ENCODE results near the gene GABBR2.
A peak's percentile ranks its signal among the peaks of the same experiment; 100 is the strongest.

Gene GABBR2

DNA sequence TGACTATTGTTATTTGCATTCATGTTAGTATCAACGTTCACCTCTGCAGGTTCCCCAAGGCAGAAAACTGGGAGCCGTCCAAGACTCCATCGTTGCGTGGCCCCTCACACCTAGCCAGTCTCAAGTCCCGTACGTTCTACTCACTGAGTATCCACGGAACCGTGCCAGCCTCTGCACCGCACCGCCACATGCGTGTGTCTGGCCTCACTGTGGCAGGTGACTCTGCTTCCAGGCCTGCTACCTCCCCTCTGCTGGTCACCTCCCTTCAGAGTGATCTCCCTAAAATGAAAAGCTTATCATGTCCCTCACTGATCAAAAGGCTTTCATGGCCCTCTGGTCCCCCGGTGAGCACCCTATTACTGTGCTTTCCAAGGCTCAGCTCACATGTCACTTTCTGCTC is 108.1 kb downstream of the GABBR2 start:
- no peak overlapping the region for H3K4me3 ChIP-seq (ENCODE audit: low read depth, low read length)
- in situ Hi-C loops (cut with HindIII; ENCODE audit: low sequenced_read_pairs), result no loop called here

GRCh38 chr9:98599566-98600216 is 109.0 kb downstream of the GABBR2 start:
- no peak for DNase-seq (ENCODE audit: low read depth)
- in situ Hi-C loops (cut with HindIII; ENCODE audit: low sequenced_read_pairs), result no loop called here
- no peak for TF ChIP-seq CTCF (IDR thresholded peaks at IDR 0.05; ENCODE audit: low read depth, low read length, missing control alignments)
- no peak overlapping the region for H3K4me3 ChIP-seq (ENCODE audit: low read depth, low read length)

More for the DNA sequence above, 108.1 kb downstream of the GABBR2 start:
- no peak for TF ChIP-seq CTCF (IDR thresholded peaks at IDR 0.05; ENCODE audit: low read depth, low read length, missing control alignments)
- DNase-seq (ENCODE audit: low read depth), result no peak

- DNase-seq (ENCODE audit: low read depth), result no peak
Observed at GRCh38 chr9:98598861-98599260, 109.9 kb downstream of the GABBR2 start.

DNA sequence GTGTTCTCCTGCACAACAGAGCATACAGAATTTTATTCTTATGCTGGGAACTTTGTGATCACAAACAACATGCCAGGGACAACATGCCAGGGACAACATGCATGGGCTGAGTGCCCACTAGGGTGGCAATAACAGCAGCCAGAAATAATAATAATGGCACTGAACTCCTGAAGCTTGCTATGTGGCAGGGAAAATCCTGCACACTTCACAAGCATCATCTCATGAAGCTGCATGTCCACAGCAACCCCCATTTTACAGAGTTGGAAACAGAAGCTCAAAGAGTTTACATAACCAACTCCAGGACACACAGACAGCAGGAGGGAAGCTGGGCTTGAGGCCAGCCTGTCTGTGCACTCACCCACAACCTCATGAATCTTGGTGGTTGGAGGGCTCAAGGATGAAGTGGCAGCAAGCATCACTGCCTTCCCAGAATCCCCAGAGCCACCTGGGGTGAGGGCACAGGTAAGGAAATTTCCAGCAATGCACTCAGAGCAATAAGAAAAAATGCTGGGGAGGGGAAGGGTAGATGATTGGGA is 111.4 kb downstream of the GABBR2 start:
- no peak for TF ChIP-seq CTCF (IDR thresholded peaks at IDR 0.05; ENCODE audit: low read depth, low read length, missing control alignments)
- DNase-seq (ENCODE audit: low read depth), result peak; percentile 48
- H3K4me3 ChIP-seq (ENCODE audit: low read depth, low read length), result no peak overlapping the region
- in situ Hi-C loops (cut with HindIII; ENCODE audit: low sequenced_read_pairs), result no loop called here

More at GRCh38 chr9:98598861-98599260, 109.9 kb downstream of the GABBR2 start:
- no peak overlapping the region for H3K4me3 ChIP-seq (ENCODE audit: low read depth, low read length)
- no peak for TF ChIP-seq CTCF (IDR thresholded peaks at IDR 0.05; ENCODE audit: low read depth, low read length, missing control alignments)
- in situ Hi-C loops (cut with HindIII; ENCODE audit: low sequenced_read_pairs), result no loop called here

DNA sequence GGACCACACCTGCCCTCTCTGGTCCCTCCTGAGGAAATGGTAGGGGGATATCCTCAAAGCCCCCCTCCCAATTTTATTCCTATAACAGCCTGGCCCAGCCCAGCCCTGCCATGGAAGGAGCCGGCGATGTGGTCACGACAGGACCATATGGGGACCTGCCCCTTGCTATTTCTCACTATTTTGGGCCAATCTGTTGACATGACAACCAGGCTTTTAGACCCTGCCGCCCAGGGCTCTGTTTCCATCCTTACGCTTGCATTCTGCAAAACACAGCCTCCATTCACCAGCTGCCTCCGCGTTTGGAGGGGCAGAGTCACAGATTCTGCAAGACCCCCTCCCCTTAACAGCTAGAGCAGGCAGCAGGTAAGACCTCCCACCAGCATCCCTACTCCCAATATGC is 112.2 kb downstream of the GABBR2 start:
- in situ Hi-C loops (cut with HindIII; ENCODE audit: low sequenced_read_pairs), result no loop called here
- no peak for DNase-seq (ENCODE audit: low read depth)
- no peak for TF ChIP-seq CTCF (IDR thresholded peaks at IDR 0.05; ENCODE audit: low read depth, low read length, missing control alignments)
- no peak overlapping the region for H3K4me3 ChIP-seq (ENCODE audit: low read depth, low read length)

GRCh38 chr9:98594546-98595160 is 114.1 kb downstream of the GABBR2 start:
- in situ Hi-C loops (cut with HindIII; ENCODE audit: low sequenced_read_pairs), result no loop called here
- no peak for TF ChIP-seq CTCF (IDR thresholded peaks at IDR 0.05; ENCODE audit: low read depth, low read length, missing control alignments)
- DNase-seq (ENCODE audit: low read depth), result no peak
- H3K4me3 ChIP-seq (ENCODE audit: low read depth, low read length), result no peak overlapping the region
